Cardiac muscle cell (in vitro differentiated cells and primary cell): ENCODE measurements around the gene ALOX15B. TPM values are rescaled to one million over a fixed set of nuclear protein-coding genes. Genes with fewer than 3 reads are reported as not detected.
A peak's percentile ranks its signal among the peaks of the same experiment; 100 is the strongest.
"Not testable (repeated sequence)": the region's sequence is repeated elsewhere in the genome, so short reads cannot be mapped to it uniquely, and the experiment has no call there.

Experiments used
- DNase-seq, 2 donors: peaks; one replicate each; pipeline versions ENCODE4 v3.0.0 to v3.0.0-alpha.2; 2010 to 2017; ENCODE audit warnings: low read depth in 1 of 2, low spot score in 1 of 2
- H3K27ac ChIP-seq: fragments of 200-600 bp; sonication (generic); 2 replicates; pipeline ENCODE4 v1.5.1; 2016
- H3K27me3 ChIP-seq: fragments of 200-600 bp; sonication (generic); 2 replicates; pipeline ENCODE4 v1.6.0; 2016; ENCODE audit warnings: control low read depth
- H3K36me3 ChIP-seq: fragments of 200-600 bp; sonication (generic); 2 replicates; pipeline ENCODE4 v1.5.1; 2016; ENCODE audit warnings: control low read depth
- H3K4me1 ChIP-seq: fragments of 200-600 bp; sonication (generic); 2 replicates; pipeline ENCODE4 v1.8.1; 2017; ENCODE audit warnings: low read depth, mild to moderate bottlenecking, mixed run types
- H3K4me3 ChIP-seq: fragments of 200-600 bp; sonication (generic); 2 replicates; pipeline ENCODE4 v1.5.1; 2016; ENCODE audit warnings: mild to moderate bottlenecking
- H3K9me3 ChIP-seq: fragments of 200-600 bp; sonication (generic); 2 replicates; pipeline ENCODE4 v1.5.1; 2017; ENCODE audit warnings: low read depth, mild to moderate bottlenecking, control low read depth
- polyA plus RNA-seq: library from polyadenylated mRNA; unstranded; fragments of >200 nt; fragmentation: Nextera tagmentation; extraction: Ambion mirVana; gene quantifications from 2 replicates; pipeline ENCODE4 v1.2.1, GENCODE V29; 2016
- total RNA-seq: library from RNA; depleted of rRNA; stranded (reverse); fragments of >200 nt; gene quantifications from 2 replicates; pipeline ENCODE4 v1.2.3, GENCODE V29; 2016
- TF ChIP-seq, protein P1 (sequence below): IDR thresholded peaks from 2 replicates; pipeline ENCODE4 v1.5.1; 2012; ENCODE audit warnings: low read depth, mild to moderate bottlenecking, low read length

ALOX15B gene
- total and polyA plus RNA-seq, 2 experiments from 2014 or later = 0.12 to 0.33 TPM

- TF ChIP-seq, protein P1, sequence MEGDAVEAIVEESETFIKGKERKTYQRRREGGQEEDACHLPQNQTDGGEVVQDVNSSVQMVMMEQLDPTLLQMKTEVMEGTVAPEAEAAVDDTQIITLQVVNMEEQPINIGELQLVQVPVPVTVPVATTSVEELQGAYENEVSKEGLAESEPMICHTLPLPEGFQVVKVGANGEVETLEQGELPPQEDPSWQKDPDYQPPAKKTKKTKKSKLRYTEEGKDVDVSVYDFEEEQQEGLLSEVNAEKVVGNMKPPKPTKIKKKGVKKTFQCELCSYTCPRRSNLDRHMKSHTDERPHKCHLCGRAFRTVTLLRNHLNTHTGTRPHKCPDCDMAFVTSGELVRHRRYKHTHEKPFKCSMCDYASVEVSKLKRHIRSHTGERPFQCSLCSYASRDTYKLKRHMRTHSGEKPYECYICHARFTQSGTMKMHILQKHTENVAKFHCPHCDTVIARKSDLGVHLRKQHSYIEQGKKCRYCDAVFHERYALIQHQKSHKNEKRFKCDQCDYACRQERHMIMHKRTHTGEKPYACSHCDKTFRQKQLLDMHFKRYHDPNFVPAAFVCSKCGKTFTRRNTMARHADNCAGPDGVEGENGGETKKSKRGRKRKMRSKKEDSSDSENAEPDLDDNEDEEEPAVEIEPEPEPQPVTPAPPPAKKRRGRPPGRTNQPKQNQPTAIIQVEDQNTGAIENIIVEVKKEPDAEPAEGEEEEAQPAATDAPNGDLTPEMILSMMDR = no peak
- no peaks in the 10 kb centered on the region for H3K9me3 ChIP-seq
Measured at GRCh38 chr17:8019665-8020650, 18.9 kb upstream of the ALOX15B start.

GRCh38 chr17:8020776-8021564, 17.9 kb upstream of the ALOX15B start:
- TF ChIP-seq, protein P1 = no peak
- Histone ChIP-seq H3K9me3 (no peaks in the 10 kb centered on the region), H3K4me3 (no peak overlapping the region), H3K36me3 (no peaks in the 10 kb centered on the region), H3K4me1 (no peaks in the 10 kb centered on the region), H3K27me3 (peaks cover 2% of the 10 kb centered on the region), H3K27ac (no peak overlapping the region)
- DNase-seq = no peak

More at GRCh38 chr17:8019665-8020650, 18.9 kb upstream of the ALOX15B start:
- Histone ChIP-seq H3K27me3 (peaks cover 12% of the 10 kb centered on the region), H3K4me3 (no peak overlapping the region), H3K36me3 (no peaks in the 10 kb centered on the region), H3K27ac (no peak overlapping the region), H3K4me1 (no peaks in the 10 kb centered on the region)
- no peak for DNase-seq

- TF ChIP-seq, protein P1 = no peak
Measured at GRCh38 chr17:8021565-8022359, 17.1 kb upstream of the ALOX15B start.

GRCh38 chr17:8022360-8023003, 16.4 kb upstream of the ALOX15B start:
- TF ChIP-seq, protein P1 = no peak
- Histone ChIP-seq H3K27me3 (no peaks in the 10 kb centered on the region), H3K9me3 (no peaks in the 10 kb centered on the region), H3K4me3 (no peak overlapping the region), H3K27ac (no peak overlapping the region), H3K4me1 (no peaks in the 10 kb centered on the region), H3K36me3 (no peaks in the 10 kb centered on the region)
- DNase-seq = no peak

More at GRCh38 chr17:8021565-8022359, 17.1 kb upstream of the ALOX15B start:
- H3K4me3 ChIP-seq = no peak overlapping the region
- H3K36me3 ChIP-seq = no peaks in the 10 kb centered on the region
- no peak for DNase-seq
- H3K4me1 ChIP-seq = no peaks in the 10 kb centered on the region
- H3K27me3 ChIP-seq = no peaks in the 10 kb centered on the region
- no peaks in the 10 kb centered on the region for H3K9me3 ChIP-seq
- no peak overlapping the region for H3K27ac ChIP-seq

- peak in 1 of 2 donors; percentile 57 for DNase-seq
Measured at GRCh38 chr17:8024161-8024560, 14.7 kb upstream of the ALOX15B start.

More at GRCh38 chr17:8024161-8024560, 14.7 kb upstream of the ALOX15B start:
- not testable (repeated sequence) for H3K4me1 ChIP-seq, H3K4me3 ChIP-seq, H3K36me3 ChIP-seq, H3K9me3 ChIP-seq, H3K27me3 ChIP-seq, H3K27ac ChIP-seq
